Gastroesophageal sphincter (tissue), 3 donors: ENCODE measurements around the gene PGM2.

Experiments used
- CTCF ChIP-seq, 4 experiments: fragments of 200-600 bp in 2 of 4; fragments of 450-650 bp in 2 of 4; sonication (generic) in 1 of 4; IDR thresholded peaks; one replicate each; pipeline ENCODE4 v1.5.1; 2017 to 2019; ENCODE audit warnings: antibody characterized with exemption in 4 of 4, mild to moderate bottlenecking in 2 of 4, moderate library complexity in 2 of 4
- POLR2A ChIP-seq, 2 donors: fragments of 450-650 bp; IDR thresholded peaks; one replicate each; pipeline ENCODE4 v1.6.1; 2017; ENCODE audit warnings: antibody characterized with exemption in 2 of 2, mild to moderate bottlenecking in 2 of 2, moderate library complexity in 1 of 2

GRCh38 chr4:37910091-37910486 lies 83.6 kb downstream of the PGM2 start:
- TF ChIP-seq POLR2A (IDR thresholded peaks at IDR 0.05) = no peak
- TF ChIP-seq CTCF (IDR thresholded peaks at IDR 0.05) = no peak
